ENCODE data around the gene SRGAP3.

SRGAP3 gene

DNA sequence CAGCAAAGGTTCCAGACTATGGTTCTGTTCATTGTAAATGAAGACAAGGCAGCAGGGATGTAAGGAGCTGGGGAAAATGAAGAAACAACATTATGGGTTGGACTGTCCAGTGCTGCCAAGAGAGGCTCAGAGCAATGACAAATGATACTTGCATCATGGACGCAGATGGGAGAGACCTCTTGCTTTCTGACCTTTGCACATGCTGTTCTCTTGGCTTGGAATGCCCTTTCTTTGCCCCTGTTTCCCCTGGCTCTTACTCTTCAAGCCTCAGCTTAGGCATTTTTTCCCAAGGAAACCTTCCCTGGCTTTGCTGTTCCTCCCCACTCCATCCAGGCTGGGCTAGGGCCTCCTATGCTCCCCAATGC lies 226.2 kb downstream of the SRGAP3 start:
- no peak for DNase-seq (ENCODE audit: low read depth in 2 of 3, low spot score in 2 of 3)

- DNase-seq (ENCODE audit: low read depth in 2 of 3, low spot score in 2 of 3), result no peak
These were observed 226.9 kb downstream of the SRGAP3 start for GRCh38 chr3:9022305-9023225.

DNA sequence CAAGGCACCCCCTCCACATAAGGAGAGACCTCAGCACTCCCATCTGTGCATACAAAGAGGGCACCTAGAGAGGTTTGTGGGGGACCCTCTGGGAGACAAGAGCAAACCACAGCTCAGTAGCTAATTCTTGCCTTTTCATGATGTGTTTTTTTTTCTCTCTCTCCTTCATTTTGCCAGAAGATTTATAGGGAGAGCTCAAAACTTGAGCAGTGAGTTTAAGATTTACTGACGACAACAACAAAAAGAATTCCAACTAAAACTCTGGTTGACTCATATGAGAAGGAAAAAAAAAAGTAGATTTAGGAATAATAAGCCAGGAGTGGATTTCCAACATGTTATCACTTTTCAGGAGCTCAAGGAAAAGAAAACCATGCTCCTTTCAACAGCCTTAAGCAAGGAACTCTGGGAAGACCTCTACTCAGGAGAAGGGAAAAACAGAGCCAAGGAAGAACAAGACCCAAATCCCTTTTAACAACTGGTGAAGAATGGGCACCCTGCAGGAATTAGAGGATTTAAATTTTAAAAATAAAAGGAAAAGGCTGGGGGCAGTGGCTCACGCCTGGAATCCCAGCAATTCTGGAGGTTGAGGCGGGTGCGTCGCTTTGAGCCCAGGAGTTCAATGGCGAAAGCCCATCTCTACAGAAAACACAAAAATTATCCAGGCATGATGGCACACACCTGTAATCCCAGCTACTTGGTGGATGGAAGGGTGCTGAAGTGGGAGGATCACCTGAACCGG lies 228.0 kb downstream of the SRGAP3 start:
- no peak for DNase-seq (ENCODE audit: low read depth in 2 of 3, low spot score in 2 of 3)

DNA sequence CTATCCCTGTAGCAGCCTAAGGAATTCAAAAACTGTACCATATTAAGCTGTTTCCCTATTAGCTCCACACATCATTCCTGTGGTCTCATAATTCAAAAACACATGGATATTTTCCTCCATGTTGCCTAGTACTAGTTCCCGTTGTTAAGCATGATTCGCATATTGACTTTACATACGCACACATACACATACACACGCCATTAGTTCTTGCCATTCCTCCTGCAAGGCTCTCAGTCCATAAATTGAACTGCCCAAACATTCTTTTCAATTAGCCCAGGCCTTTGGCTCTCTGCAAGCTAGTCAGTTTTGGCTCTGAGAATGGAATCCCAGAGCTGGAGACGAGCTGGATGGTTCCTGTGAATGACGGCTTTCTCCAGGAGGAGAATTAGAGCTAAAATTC lies 229.0 kb downstream of the SRGAP3 start:
- no peak for DNase-seq (ENCODE audit: low read depth in 2 of 3, low spot score in 2 of 3)

DNA sequence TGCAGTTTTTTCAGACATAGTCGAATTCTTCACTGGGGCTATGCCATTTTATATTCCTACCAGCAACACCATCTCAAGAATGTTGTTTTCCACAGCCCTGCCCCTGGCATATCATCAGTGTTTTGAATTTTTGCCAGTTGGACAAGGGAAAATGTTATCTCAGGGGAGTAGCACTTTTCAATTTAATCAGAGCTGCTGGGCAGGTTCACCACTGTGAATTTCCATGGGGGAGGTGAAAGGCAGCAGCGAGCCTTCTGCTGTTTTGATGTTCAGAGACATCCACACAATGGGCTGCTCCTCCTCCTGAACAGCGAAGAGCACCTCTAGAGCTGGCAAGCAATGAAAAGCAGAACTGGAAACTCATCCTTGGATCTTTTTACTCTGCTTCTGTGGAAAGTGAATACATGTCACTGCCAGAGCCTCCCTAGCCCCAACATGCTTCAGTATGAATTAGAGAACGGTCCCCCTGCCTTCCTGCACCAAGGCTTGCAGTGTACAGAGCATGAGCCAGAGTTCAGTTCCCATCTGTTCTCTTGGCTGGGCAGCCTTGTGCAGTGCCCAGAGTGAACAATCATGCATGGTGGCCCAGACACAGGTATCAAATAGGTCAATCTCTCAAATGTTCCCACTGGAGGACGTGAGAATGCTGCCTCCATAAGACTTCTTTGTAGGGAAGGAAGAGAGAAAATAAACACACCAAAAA lies 230.0 kb downstream of the SRGAP3 start:
- no peak for DNase-seq (ENCODE audit: low read depth in 2 of 3, low spot score in 2 of 3)

DNA sequence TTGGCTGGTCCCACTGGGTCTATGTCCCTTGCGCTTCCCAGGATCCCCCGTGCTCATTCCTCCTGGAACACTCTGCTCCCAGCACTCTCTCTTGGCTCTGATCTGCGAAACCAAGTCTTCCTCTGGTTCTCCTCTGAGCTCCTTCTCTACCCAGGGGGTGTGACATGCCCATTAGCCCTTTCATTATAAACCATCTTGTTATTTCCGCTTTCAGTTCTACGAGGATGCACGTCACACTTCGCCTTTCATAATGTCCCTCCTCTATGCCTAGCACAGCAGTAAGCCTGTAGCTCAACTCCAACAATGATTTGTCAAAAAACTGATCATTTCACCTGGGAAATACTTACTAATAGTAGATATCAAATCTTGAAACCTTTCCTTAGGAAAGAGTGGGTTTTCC lies 234.2 kb downstream of the SRGAP3 start:
- DNase-seq (ENCODE audit: low read depth in 2 of 3, low spot score in 2 of 3), result no peak

- no peak for DNase-seq (ENCODE audit: low read depth in 2 of 3, low spot score in 2 of 3)
These were observed 235.5 kb downstream of the SRGAP3 start for GRCh38 chr3:9013782-9014563.

- no peak for DNase-seq (ENCODE audit: low read depth in 2 of 3, low spot score in 2 of 3)
These were observed 236.9 kb downstream of the SRGAP3 start for GRCh38 chr3:9012521-9012920.

DNA sequence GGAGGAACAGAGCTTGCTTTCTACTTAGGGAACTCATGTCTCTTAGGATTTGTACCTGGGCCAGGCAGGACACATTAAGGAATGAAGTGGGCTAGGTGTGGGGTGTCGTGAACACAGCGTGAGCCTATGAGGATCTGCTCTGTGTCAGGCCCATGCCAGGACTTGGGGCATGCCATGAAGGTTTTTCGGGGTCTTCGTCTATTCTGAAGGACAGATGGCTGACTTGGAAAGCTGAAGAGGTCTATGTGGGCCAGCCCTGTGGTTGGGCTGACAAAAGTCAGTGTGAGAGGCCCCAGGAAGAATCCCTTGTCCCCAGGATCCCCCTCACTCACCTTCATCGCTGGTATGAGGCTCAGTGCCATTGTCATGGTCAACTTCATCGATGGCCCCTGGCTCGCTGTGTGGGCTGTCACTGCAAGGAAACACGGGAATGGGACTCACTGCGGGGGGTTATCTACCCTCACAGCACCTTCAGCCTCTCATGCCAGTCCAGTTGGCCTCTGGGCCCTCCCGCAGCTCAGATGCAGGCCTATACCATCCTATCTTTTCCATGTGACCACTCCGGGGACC lies 239.4 kb downstream of the SRGAP3 start:
- DNase-seq (ENCODE audit: low read depth in 2 of 3, low spot score in 2 of 3), result no peak

GRCh38 chr3:9008550-9009255 lies 240.7 kb downstream of the SRGAP3 start:
- DNase-seq (ENCODE audit: low read depth in 2 of 3, low spot score in 2 of 3), result no peak

- DNase-seq (ENCODE audit: low read depth in 2 of 3, low spot score in 2 of 3), result no peak
These were observed 241.5 kb downstream of the SRGAP3 start for GRCh38 chr3:9007928-9008327.

DNA sequence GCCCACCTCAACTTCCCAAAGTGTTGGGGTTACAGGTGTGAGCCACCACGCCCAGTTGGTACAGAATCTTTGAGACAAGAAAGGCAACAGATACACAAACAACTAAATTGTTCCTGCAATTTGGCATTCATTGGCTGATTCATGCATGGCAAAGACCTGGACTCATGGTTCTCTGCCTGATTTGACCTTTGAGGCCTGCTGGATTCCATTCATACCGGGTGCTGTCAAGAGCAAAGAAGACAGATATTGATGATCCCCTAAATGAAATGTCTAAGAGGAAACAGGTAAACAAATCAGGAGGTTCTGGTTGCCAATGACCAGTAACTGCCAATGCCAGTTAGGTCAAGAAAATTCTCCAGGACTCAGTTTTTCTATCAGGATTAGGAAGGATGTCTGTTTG lies 242.2 kb downstream of the SRGAP3 start:
- DNase-seq (ENCODE audit: low read depth in 2 of 3, low spot score in 2 of 3), result no peak

DNA sequence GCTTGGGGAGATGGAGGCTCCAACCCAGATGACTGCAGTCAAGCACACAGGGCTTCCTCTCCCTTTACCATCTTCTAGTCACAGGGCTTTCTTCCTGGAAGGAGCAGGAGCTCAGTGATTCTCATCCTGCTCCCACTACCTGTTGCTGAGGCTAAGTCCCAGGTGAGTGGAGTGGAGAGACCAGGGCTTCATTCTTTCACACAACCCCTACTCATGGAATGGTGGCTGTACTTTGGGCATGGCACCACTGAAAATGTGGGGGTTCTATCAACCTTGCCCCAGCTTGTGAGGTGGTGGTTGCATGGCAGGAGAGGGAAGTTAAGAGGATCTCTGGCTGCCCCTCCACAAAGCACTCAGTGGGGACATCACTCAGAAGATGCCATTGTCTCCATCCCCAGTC lies 249.4 kb downstream of the SRGAP3 start:
- DNase-seq (ENCODE audit: low read depth in 2 of 3, low spot score in 2 of 3), result no peak

DNA sequence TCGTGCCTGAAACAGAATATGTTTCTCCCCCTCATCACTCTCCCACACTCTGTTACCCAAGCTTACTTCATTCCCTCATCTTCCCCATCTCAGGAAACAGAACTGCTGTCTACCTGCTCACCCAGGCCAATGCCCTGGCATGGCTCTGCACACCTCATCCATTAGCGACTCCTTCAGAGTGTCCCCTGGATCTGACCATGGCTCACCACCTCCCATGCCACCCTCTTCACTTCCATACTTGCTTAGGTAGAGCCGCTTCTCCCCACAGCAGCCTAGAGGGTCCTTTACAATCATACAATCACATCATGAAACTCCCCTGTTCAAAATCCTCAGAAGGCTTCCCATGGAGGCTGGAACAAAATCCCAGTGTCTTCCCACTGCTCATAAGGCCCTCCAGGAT lies 252.3 kb downstream of the SRGAP3 start:
- DNase-seq (ENCODE audit: low read depth in 2 of 3, low spot score in 2 of 3), result no peak

- no peak for DNase-seq (ENCODE audit: low read depth in 2 of 3, low spot score in 2 of 3)
These were observed 252.7 kb downstream of the SRGAP3 start for GRCh38 chr3:8996681-8997121.

DNA sequence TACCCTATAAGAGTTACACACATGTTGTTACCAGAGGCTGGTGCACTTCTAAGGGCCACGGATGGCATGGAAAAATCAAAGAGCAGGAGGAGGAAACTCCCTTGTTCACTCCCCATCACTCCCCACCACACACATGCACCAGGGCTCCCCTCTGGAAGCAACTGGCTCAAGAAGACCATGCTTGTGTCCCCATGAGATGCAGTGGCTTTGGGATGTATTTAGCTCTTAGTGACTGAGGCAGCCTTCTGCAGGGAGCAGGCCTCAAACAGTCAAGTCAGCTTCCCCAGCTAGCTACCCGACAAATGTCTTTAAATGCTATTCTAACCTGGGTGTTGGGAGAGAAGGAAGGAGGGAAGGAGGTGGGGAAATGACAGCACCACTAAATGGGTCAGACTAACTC lies 253.2 kb downstream of the SRGAP3 start:
- DNase-seq (ENCODE audit: low read depth in 2 of 3, low spot score in 2 of 3), result no peak

DNA sequence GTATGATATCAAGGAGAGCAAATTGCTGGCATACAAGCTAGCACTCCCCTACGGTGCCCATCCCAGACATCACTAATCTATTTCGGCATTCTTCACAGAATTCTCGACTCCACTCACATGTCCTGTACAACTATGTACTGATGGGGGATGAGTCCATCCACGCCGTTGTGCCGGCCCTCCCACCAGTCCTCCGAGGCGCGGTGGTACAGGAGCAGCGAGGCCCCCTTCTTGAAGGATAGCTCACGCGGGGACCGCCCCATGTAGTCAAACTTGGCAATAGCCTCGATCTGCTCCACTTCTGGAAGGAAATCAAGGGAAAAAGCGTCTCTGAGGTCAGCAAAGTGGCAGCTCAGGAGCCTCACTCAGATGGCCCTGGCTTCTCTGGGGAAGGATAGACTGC lies 255.2 kb downstream of the SRGAP3 start:
- no peak for DNase-seq (ENCODE audit: low read depth in 2 of 3, low spot score in 2 of 3)

GRCh38 chr3:8993331-8993730 lies 256.1 kb downstream of the SRGAP3 start:
- no peak for DNase-seq (ENCODE audit: low read depth in 2 of 3, low spot score in 2 of 3)

- DNase-seq (ENCODE audit: low read depth in 2 of 3, low spot score in 2 of 3), result no peak
These were observed 256.6 kb downstream of the SRGAP3 start for GRCh38 chr3:8992854-8993253.

DNA sequence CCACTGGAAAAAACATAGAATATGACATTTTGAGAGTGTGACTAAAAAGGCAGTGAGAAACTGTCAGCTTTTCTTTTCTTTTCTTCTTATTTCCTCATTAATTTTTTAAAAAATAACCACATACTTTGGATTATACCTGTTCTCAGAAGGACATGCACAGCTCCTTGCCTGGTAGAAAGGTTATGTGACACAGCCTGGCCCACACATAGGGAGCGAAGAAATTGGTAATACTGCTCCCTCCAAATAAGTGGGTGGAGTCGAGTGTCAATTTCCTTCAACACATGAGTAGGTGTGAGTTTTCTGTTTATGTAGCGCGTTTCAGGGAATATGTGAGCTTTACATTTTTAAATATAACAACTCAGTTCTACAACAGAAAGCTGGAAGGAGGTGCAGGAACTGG lies 257.2 kb downstream of the SRGAP3 start:
- no peak for DNase-seq (ENCODE audit: low read depth in 2 of 3, low spot score in 2 of 3)

Measured in activated CD8-positive, alpha-beta memory T cell treated with anti-CD3 and anti-CD28 coated beads for 48 hours (primary cell).